ENCODE results near the gene FLRT3. TPM values are rescaled to one million over a fixed set of nuclear protein-coding genes. Genes with fewer than 3 reads are reported as not detected.

Gene FLRT3
- total RNA-seq, 1 donor from 2014 or later: 60.7 TPM

- no peaks in the 10 kb centered on the region for H3K27me3 ChIP-seq (ENCODE audit: low read depth)
- ATAC-seq: peak; percentile 10 to 54
- no peak for TF ChIP-seq CTCF (IDR thresholded peaks at IDR 0.05)
- DNase-seq: no peak
- H3K4me1 ChIP-seq: no peaks in the 10 kb centered on the region
- H3K4me3 ChIP-seq: peak overlapping the region; percentile 53
- intact Hi-C loops (cut with DNase I): no loop called here
- H3K36me3 ChIP-seq: no peaks in the 10 kb centered on the region
- no peaks in the 10 kb centered on the region for H3K9me3 ChIP-seq
- peak overlapping the region; percentile 77 for H3K27ac ChIP-seq
Measured at GRCh38 chr20:14336686-14337085, 726 bp downstream of the FLRT3 start.

- Histone ChIP-seq H3K4me1 (no peaks in the 10 kb centered on the region), H3K27me3 (ENCODE audit: low read depth) (no peaks in the 10 kb centered on the region), H3K9me3 (no peaks in the 10 kb centered on the region), H3K36me3 (no peaks in the 10 kb centered on the region), H3K4me3 (peak overlapping the region; percentile 53), H3K27ac (peak overlapping the region; percentile 77)
- intact Hi-C loops (cut with DNase I): no loop called here
- ATAC-seq (no peak), DNase-seq (no peak)
- no peak for TF ChIP-seq CTCF (IDR thresholded peaks at IDR 0.05)
Measured at GRCh38 chr20:14335052-14335451, 2.4 kb downstream of the FLRT3 start.

GRCh38 chr20:14334306-14334930 lies 3.0 kb downstream of the FLRT3 start:
- ATAC-seq (peak; percentile 42 to 48), DNase-seq (no peak)
- intact Hi-C loops (cut with DNase I): no loop called here
- H3K36me3 ChIP-seq: no peaks in the 10 kb centered on the region
- no peaks in the 10 kb centered on the region for H3K9me3 ChIP-seq
- peak overlapping the region; percentile 77 for H3K27ac ChIP-seq
- H3K4me1 ChIP-seq: no peaks in the 10 kb centered on the region
- H3K27me3 ChIP-seq (ENCODE audit: low read depth): no peaks in the 10 kb centered on the region
- TF ChIP-seq CTCF (IDR thresholded peaks at IDR 0.05): peak; percentile 32
- peak overlapping the region; percentile 53 for H3K4me3 ChIP-seq

GRCh38 chr20:14333721-14334120 lies 3.7 kb downstream of the FLRT3 start:
- DNase-seq: no peak
- Histone ChIP-seq H3K27me3 (ENCODE audit: low read depth) (no peaks in the 10 kb centered on the region), H3K27ac (no peak overlapping the region), H3K4me1 (no peaks in the 10 kb centered on the region), H3K36me3 (no peaks in the 10 kb centered on the region), H3K9me3 (no peaks in the 10 kb centered on the region), H3K4me3 (peak overlapping the region; percentile 53)
- ATAC-seq: no peak
- no peak for TF ChIP-seq CTCF (IDR thresholded peaks at IDR 0.05)
- intact Hi-C loops (cut with DNase I): no loop called here

GRCh38 chr20:14332866-14333265 lies 4.5 kb downstream of the FLRT3 start:
- DNase-seq (no peak), ATAC-seq (no peak)
- Histone ChIP-seq H3K4me3 (peak overlapping the region; percentile 53), H3K9me3 (no peaks in the 10 kb centered on the region), H3K27me3 (ENCODE audit: low read depth) (no peaks in the 10 kb centered on the region), H3K27ac (no peak overlapping the region), H3K4me1 (no peaks in the 10 kb centered on the region), H3K36me3 (no peaks in the 10 kb centered on the region)
- TF ChIP-seq CTCF (IDR thresholded peaks at IDR 0.05): no peak
- intact Hi-C loops (cut with DNase I): no loop called here

Data from lower lobe of right lung (tissue), 2 donors.